Neural cell (in vitro differentiated cells): ENCODE measurements around the gene BMAL1. TPM values are rescaled to one million over a fixed set of nuclear protein-coding genes. Genes with fewer than 3 reads are reported as not detected.

Experiments
- H2AFZ ChIP-seq: fragments of 200-600, 300-800 bp; sonication (generic), shearing (Covaris generic); 2 replicates; pipeline ENCODE4 v1.6.0; 2014; ENCODE audit warnings: low read depth, mild to moderate bottlenecking, antibody characterized with exemption, low read length, moderate library complexity
- H3F3A ChIP-seq: fragments of 200-600 bp; shearing (Covaris generic); 2 replicates; pipeline ENCODE4 v1.6.1; 2016; ENCODE audit warnings: mild to moderate bottlenecking, moderate library complexity, mixed read lengths, antibody characterized with exemption, low read length; ENCODE audit not compliant: insufficient read depth, poor library complexity, severe bottlenecking
- H3K27ac ChIP-seq: fragments of 200-600, 300-800 bp; sonication (generic), shearing (Covaris generic); 2 replicates; pipeline ENCODE4 v1.5.1; 2014; ENCODE audit warnings: mild to moderate bottlenecking, low read length, moderate library complexity
- H3K27me3 ChIP-seq: fragments of 300-800, 200-600 bp; sonication (generic), shearing (Covaris generic); 2 replicates; pipeline ENCODE4 v1.6.0; 2014; ENCODE audit warnings: mild to moderate bottlenecking, low read depth, low read length, moderate library complexity; ENCODE audit not compliant: insufficient read depth
- H3K36me3 ChIP-seq: fragments of 300-800, 200-600 bp; sonication (generic), shearing (Covaris generic); 2 replicates; pipeline ENCODE4 v1.5.1; 2014; ENCODE audit warnings: mild to moderate bottlenecking, antibody characterized with exemption, low read length, moderate library complexity; ENCODE audit not compliant: insufficient read depth
- H3K4me2 ChIP-seq: fragments of 300-800, 200-600 bp; sonication (generic), shearing (Covaris generic); 2 replicates; pipeline ENCODE4 v1.6.0; 2014; ENCODE audit warnings: mild to moderate bottlenecking, low read length
- H3K4me3 ChIP-seq: fragments of 300-800, 200-600 bp; sonication (generic), shearing (Covaris generic); 2 replicates; pipeline ENCODE4 v1.5.1; 2014; ENCODE audit warnings: mild to moderate bottlenecking, low read length, moderate library complexity
- H3K79me2 ChIP-seq: fragments of 200-600 bp; shearing (Covaris generic); replicated peaks from 2 replicates; pipeline ENCODE4 v1.6.0; 2014; ENCODE audit warnings: mild to moderate bottlenecking, low read length, moderate library complexity; ENCODE audit not compliant: insufficient read depth
- H3K9ac ChIP-seq: fragments of 300-800, 200-600 bp; sonication (generic), shearing (Covaris generic); 2 replicates; pipeline ENCODE4 v1.6.1; 2016; ENCODE audit warnings: mild to moderate bottlenecking, low read length, mixed read lengths
- H3K9me2 ChIP-seq: fragments of 200-600 bp; shearing (Covaris generic); 2 replicates; pipeline ENCODE4 v1.6.1; 2016; ENCODE audit warnings: mild to moderate bottlenecking, low read length, mixed read lengths; ENCODE audit not compliant: insufficient read depth
- H3K9me3 ChIP-seq: fragments of 200-600, 300-800 bp; sonication (generic), shearing (Covaris generic); 2 replicates; pipeline ENCODE4 v1.6.1; 2016; ENCODE audit warnings: mild to moderate bottlenecking, mixed run types, low read length, moderate library complexity, mixed read lengths
- H4K20me1 ChIP-seq: fragments of 200-600 bp; shearing (Covaris generic); 2 replicates; pipeline ENCODE4 v1.6.1; 2016; ENCODE audit warnings: mild to moderate bottlenecking, mixed run types; ENCODE audit not compliant: insufficient read depth
- CTCF ChIP-seq: fragments of 450-650 bp; IDR thresholded peaks from 2 replicates; pipeline ENCODE4 v1.5.1; 2014; ENCODE audit warnings: antibody characterized with exemption, mild to moderate bottlenecking, moderate library complexity; ENCODE audit not compliant: poor library complexity, severe bottlenecking
- EP300 ChIP-seq: fragments of 450-650 bp; conservative IDR thresholded peaks from 2 replicates; pipeline ENCODE4 v1.6.1; 2014; ENCODE audit warnings: antibody characterized with exemption, mild to moderate bottlenecking, moderate library complexity; ENCODE audit not compliant: poor library complexity, severe bottlenecking
- EZH2 ChIP-seq: fragments of 200-600, 300-800 bp; shearing (Covaris generic), sonication (generic); IDR thresholded peaks from 2 replicates; pipeline ENCODE4 v1.6.1; 2014; ENCODE audit warnings: antibody characterized with exemption, low read length, borderline replicate concordance, mild to moderate bottlenecking; ENCODE audit not compliant: insufficient read depth, poor library complexity, severe bottlenecking
- MXI1 ChIP-seq: fragments of 450-650 bp; conservative IDR thresholded peaks from 2 replicates; pipeline ENCODE4 v1.6.1; 2014; ENCODE audit warnings: antibody characterized with exemption, mild to moderate bottlenecking; ENCODE audit not compliant: poor library complexity, severe bottlenecking
- POLR2AphosphoS5 ChIP-seq: IDR thresholded peaks from 2 replicates; pipeline ENCODE4 v1.6.1; 2012
- RAD21 ChIP-seq: fragments of 450-650 bp; conservative IDR thresholded peaks from 2 replicates; pipeline ENCODE4 v1.6.1; 2014; ENCODE audit warnings: antibody characterized with exemption, mild to moderate bottlenecking, moderate library complexity
- REST ChIP-seq: IDR thresholded peaks from 2 replicates; pipeline ENCODE4 v1.6.1; 2012; ENCODE audit warnings: borderline replicate concordance
- SMC3 ChIP-seq: fragments of 450-650 bp; conservative IDR thresholded peaks from 2 replicates; pipeline ENCODE4 v1.6.1; 2014; ENCODE audit warnings: antibody characterized with exemption, mild to moderate bottlenecking, moderate library complexity; ENCODE audit not compliant: poor library complexity
- TAF1 ChIP-seq: IDR thresholded peaks from 2 replicates; pipeline ENCODE4 v1.6.1; 2012; ENCODE audit warnings: low read depth
- polyA plus RNA-seq: library from polyadenylated mRNA; depleted of rRNA; stranded (reverse); fragments of >200 nt; gene quantifications from 2 replicates; pipeline ENCODE4 v1.2.3, GENCODE V29; 2014

The BMAL1 gene
- polyA plus RNA-seq, 1 donor from 2014 or later = 17.1 TPM

- Histone ChIP-seq H4K20me1 (no peaks in the 10 kb centered on the region), H3K36me3 (no peaks in the 10 kb centered on the region), H3K4me2 (no peak overlapping the region), H3K79me2 (peaks cover 12% of the 10 kb centered on the region), H3K9me3 (no peaks in the 10 kb centered on the region), H3K9me2 (no peaks in the 10 kb centered on the region), H3K4me3 (no peak overlapping the region), H3K9ac (no peak overlapping the region), H3K27ac (no peak overlapping the region), H3K27me3 (no peaks in the 10 kb centered on the region), H3F3A (no peaks in the 10 kb centered on the region), H2AFZ (no peak overlapping the region)
- no peak for TF ChIP-seq CTCF
- TF ChIP-seq TAF1 = no peak
- no peak for TF ChIP-seq POLR2AphosphoS5
- no peak for TF ChIP-seq REST
- no peak for TF ChIP-seq MXI1
- no peak for TF ChIP-seq SMC3
- no peak for TF ChIP-seq EZH2
- TF ChIP-seq EP300 = no peak
- no peak for TF ChIP-seq RAD21
These were observed 151.7 kb downstream of the BMAL1 start for GRCh38 chr11:13429288-13429687.

GRCh38 chr11:13429836-13430235, 152.2 kb downstream of the BMAL1 start:
- H3K4me2 ChIP-seq = no peak overlapping the region
- H2AFZ ChIP-seq = no peak overlapping the region
- H3K9ac ChIP-seq = no peak overlapping the region
- H3K79me2 ChIP-seq = peaks cover 12% of the 10 kb centered on the region
- H3K4me3 ChIP-seq = no peak overlapping the region
- no peaks in the 10 kb centered on the region for H3F3A ChIP-seq
- H3K27ac ChIP-seq = no peak overlapping the region
- H3K9me2 ChIP-seq = no peaks in the 10 kb centered on the region
- TF ChIP-seq MXI1 = no peak
- TF ChIP-seq RAD21 = no peak
- TF ChIP-seq EZH2 = no peak
- TF ChIP-seq CTCF = no peak
- TF ChIP-seq REST = no peak
- TF ChIP-seq SMC3 = no peak
- no peak for TF ChIP-seq EP300
- TF ChIP-seq TAF1 = no peak
- no peak for TF ChIP-seq POLR2AphosphoS5
- no peaks in the 10 kb centered on the region for H3K27me3 ChIP-seq
- H3K36me3 ChIP-seq = no peaks in the 10 kb centered on the region
- no peaks in the 10 kb centered on the region for H3K9me3 ChIP-seq
- no peaks in the 10 kb centered on the region for H4K20me1 ChIP-seq
